GM10248 (cell line): Measurements from ENCODE around the gene FGR.

Source experiments
- CTCF ChIA-PET: fragments of 300-600 bp; sonication (Branson Sonifier 250); formaldehyde crosslinking; extraction: SDS; loops from one replicate; lab custom pipeline; 2021; ENCODE audit warnings: antibody characterized with exemption; lab: Yijun Ruan, JAX
- POLR2A ChIA-PET: fragments of 350-650 bp; sonication (Branson Sonifier 250); formaldehyde crosslinking; extraction: SDS; loops from one replicate; lab custom pipeline; 2020; ENCODE audit warnings: antibody characterized with exemption; lab: Yijun Ruan, JAX
- DNase-seq: peaks from one replicate; pipeline ENCODE4 v3.0.0; 2012; ENCODE audit errors: extremely low spot score
- CTCF ChIP-seq: IDR thresholded peaks from 2 replicates; pipeline ENCODE4 v1.5.1; 2012; ENCODE audit warnings: mild to moderate bottlenecking, low read depth; ENCODE audit errors: extremely low read depth, missing control alignments, control extremely low read depth

FGR gene

GRCh38 chr1:27606708-27607238 is 28.2 kb downstream of the FGR start:
- TF ChIP-seq CTCF = no peak
- POLR2A ChIA-PET = interaction anchor here (0.6 to 1.0 kb wide), 2 partner anchors 56 to 208 kb away, joined by 3 to 4 read pairs; no protein-coding TSS in a partner anchor
- DNase-seq = no peak
- CTCF ChIA-PET = interaction anchor here (0.7 to 9.9 kb wide), 55 partner anchors 8 to 561 kb away, joined by 3 to 154 read pairs (median 5); partner anchors contain the start of genes GPR3, IFI6 and WASF2

GRCh38 chr1:27605796-27606707 is 28.9 kb downstream of the FGR start:
- CTCF ChIA-PET = interaction anchor here (0.7 to 9.9 kb wide), 64 partner anchors 8 to 560 kb away, joined by 3 to 154 read pairs (median 5); partner anchors contain the start of genes GPR3, IFI6 and WASF2
- DNase-seq = peak; percentile 54
- TF ChIP-seq CTCF = peak; percentile 89
- POLR2A ChIA-PET = interaction anchor here (0.6 kb wide), 1 partner anchor 207 kb away, joined by 3 read pairs; no protein-coding TSS in a partner anchor

GRCh38 chr1:27605300-27605766 is 29.7 kb downstream of the FGR start:
- CTCF ChIA-PET = interaction anchor here (0.6 to 9.9 kb wide), 23 partner anchors 9 to 560 kb away, joined by 3 to 154 read pairs (median 5); partner anchors contain the start of genes FAM76A and IFI6
- no peak for DNase-seq
- TF ChIP-seq CTCF = no peak
- POLR2A ChIA-PET = no interaction called here

DNA sequence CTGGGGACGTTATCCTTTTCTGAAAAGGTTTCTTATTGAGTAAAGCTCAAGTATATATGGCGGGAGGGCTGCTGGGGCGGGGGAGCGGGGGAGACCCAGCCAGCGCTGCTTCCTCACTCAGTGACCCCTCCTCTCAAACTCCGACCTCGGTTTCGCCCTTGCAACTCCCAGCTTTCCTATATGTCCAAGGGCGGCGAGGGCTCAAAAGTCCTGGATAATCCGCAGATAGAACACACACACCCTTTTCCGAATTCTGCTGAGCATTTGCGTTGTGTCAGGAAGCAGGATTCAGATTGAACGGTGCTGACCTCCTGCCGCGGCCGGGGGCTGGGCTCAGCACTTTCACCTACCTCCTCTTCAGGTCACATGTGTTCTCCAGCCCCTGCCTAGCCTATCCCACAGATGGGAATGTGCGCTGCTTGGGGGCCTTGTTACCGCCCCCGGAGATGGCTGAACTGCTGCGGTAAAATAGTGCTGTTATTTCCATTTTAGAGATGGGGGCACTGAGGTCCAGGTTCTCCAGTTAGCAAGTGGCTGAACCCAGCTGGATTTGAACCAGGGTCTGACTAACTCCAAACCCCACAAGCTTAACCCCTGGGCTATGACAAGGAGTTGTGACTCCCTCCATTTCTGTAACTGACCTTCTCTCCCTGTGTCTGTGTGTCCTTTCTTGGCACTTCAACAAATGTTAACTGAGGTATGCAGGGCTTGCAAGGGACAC is 30.2 kb downstream of the FGR start:
- CTCF ChIA-PET = interaction anchor here (0.6 to 9.9 kb wide), 26 partner anchors 9 to 511 kb away, joined by 3 to 154 read pairs (median 4); partner anchors contain the start of genes FAM76A and IFI6
- no peak for DNase-seq
- no peak for TF ChIP-seq CTCF
- POLR2A ChIA-PET = no interaction called here

- no peak for TF ChIP-seq CTCF
- ChIA-PET POLR2A (interaction anchor here (0.5 to 0.7 kb wide), 2 partner anchors 59 to 123 kb away, joined by 3 to 4 read pairs; no protein-coding TSS in a partner anchor), CTCF (interaction anchor here (0.7 to 9.9 kb wide), 19 partner anchors 13 to 510 kb away, joined by 3 to 154 read pairs (median 4); partner anchors contain the start of gene FAM76A)
- peak; percentile 93 for DNase-seq
Observed at GRCh38 chr1:27603681-27604578, 31.1 kb downstream of the FGR start, which contains the start of gene AHDC1. TSS of gene AHDC1 (minus strand) at chr1:27604144. CDS start at chr1:27552115, 52,029 bp downstream.
